ENCODE measurements around the gene AMBRA1.

DNA sequence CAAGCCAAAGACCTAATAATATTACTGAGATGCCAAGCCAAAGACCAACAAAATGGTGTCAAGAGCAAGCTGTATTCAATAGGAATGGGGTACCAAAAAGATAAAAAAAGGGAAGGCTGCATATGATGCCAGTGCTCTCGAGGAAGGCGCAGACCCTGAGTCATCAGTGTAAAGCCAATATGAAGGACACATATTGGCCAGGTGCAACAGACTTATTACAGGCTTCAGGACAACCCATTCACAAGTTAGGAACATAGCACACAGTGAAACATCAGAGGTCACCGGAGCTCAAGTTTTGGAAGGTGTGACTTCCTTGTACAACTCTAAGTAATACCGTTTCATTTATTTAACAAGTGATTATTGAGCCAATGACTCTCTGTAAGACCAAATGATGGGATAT is 58.1 kb downstream of the AMBRA1 start:
- TF ChIP-seq, protein P1, sequence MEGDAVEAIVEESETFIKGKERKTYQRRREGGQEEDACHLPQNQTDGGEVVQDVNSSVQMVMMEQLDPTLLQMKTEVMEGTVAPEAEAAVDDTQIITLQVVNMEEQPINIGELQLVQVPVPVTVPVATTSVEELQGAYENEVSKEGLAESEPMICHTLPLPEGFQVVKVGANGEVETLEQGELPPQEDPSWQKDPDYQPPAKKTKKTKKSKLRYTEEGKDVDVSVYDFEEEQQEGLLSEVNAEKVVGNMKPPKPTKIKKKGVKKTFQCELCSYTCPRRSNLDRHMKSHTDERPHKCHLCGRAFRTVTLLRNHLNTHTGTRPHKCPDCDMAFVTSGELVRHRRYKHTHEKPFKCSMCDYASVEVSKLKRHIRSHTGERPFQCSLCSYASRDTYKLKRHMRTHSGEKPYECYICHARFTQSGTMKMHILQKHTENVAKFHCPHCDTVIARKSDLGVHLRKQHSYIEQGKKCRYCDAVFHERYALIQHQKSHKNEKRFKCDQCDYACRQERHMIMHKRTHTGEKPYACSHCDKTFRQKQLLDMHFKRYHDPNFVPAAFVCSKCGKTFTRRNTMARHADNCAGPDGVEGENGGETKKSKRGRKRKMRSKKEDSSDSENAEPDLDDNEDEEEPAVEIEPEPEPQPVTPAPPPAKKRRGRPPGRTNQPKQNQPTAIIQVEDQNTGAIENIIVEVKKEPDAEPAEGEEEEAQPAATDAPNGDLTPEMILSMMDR (IDR thresholded peaks at IDR 0.05): no peak
- TF ChIP-seq POLR2A (IDR thresholded peaks at IDR 0.05): no peak
